Stimulated activated CD4-positive, alpha-beta T cell treated with anti-CD3 and anti-CD28 coated beads, Interleukin-4, amount 100 ng/mL, for 4 hours (primary cell): ENCODE data around the gene FANCG.

ENCODE experiments used
- DNase-seq, 2 experiments: peaks; one replicate each; pipeline ENCODE4 v3.0.0-alpha.2; 2020

The FANCG gene

GRCh38 chr9:35102769-35103659 lies 23.3 kb upstream of the FANCG start, which contains the start of gene STOML2:
TSS of gene STOML2 (minus strand) at chr9:35103131. CDS start at chr9:35103094, 37 bp downstream.
- peak; percentile 84 to 93 for DNase-seq

GRCh38 chr9:35102465-35102768 lies 22.7 kb upstream of the FANCG start:
- no peak for DNase-seq

GRCh38 chr9:35097573-35097972 lies 17.8 kb upstream of the FANCG start:
- DNase-seq, result no peak

- peak; percentile 88 for DNase-seq
Measured at GRCh38 chr9:35096035-35096849, 16.5 kb upstream of the FANCG start, which contains the start of gene PIGO. TSS of gene PIGO (minus strand) at chr9:35096591. CDS start at chr9:35095565, 1,026 bp downstream.

GRCh38 chr9:35091536-35091935 lies 11.8 kb upstream of the FANCG start:
- no peak for DNase-seq

- no peak for DNase-seq
Measured at GRCh38 chr9:35089434-35089833, 9.7 kb upstream of the FANCG start.

- DNase-seq, result no peak
Measured at GRCh38 chr9:35085078-35085477, 5.3 kb upstream of the FANCG start.

GRCh38 chr9:35079041-35079425 lies 709 bp downstream of the FANCG start:
- DNase-seq, result no peak

- DNase-seq, result no peak
Measured at GRCh38 chr9:35078066-35078465, 1.7 kb downstream of the FANCG start.

GRCh38 chr9:35076848-35077247 lies 2.9 kb downstream of the FANCG start:
- DNase-seq, result no peak

GRCh38 chr9:35075358-35075757 lies 4.4 kb downstream of the FANCG start:
- no peak for DNase-seq

GRCh38 chr9:35074791-35075190 lies 5.0 kb downstream of the FANCG start:
- no peak for DNase-seq

GRCh38 chr9:35074141-35074540 lies 5.6 kb downstream of the FANCG start:
- no peak for DNase-seq

- no peak for DNase-seq
Measured at GRCh38 chr9:35073279-35073612, 6.5 kb downstream of the FANCG start.

GRCh38 chr9:35072461-35073278 lies 7.1 kb downstream of the FANCG start, which contains the start of gene VCP:
TSS of gene VCP (minus strand) at chr9:35072625. CDS start at chr9:35072353, 272 bp downstream.
- DNase-seq, result peak; percentile 92 to 98

GRCh38 chr9:35071814-35072460 lies 7.8 kb downstream of the FANCG start:
- peak; percentile 70 for DNase-seq

GRCh38 chr9:35070823-35071813 lies 8.6 kb downstream of the FANCG start:
- no peak for DNase-seq

GRCh38 chr9:35069020-35069419 lies 10.7 kb downstream of the FANCG start:
- no peak for DNase-seq

GRCh38 chr9:35067056-35067455 lies 12.7 kb downstream of the FANCG start:
- DNase-seq, result no peak

- DNase-seq, result no peak
Measured at GRCh38 chr9:35060548-35061207, 19.1 kb downstream of the FANCG start.

- DNase-seq, result no peak
Measured at GRCh38 chr9:35059438-35059837, 20.3 kb downstream of the FANCG start.
